Adipocyte (in vitro differentiated cells): ENCODE results near the gene CRABP2.
A peak's percentile ranks its signal among the peaks of the same experiment; 100 is the strongest.

Experiments used
- DNase-seq: peaks from one replicate; pipeline ENCODE4 v3.0.0-alpha.2; 2015; ENCODE audit warnings: low read depth
- H3K27me3 ChIP-seq: replicated peaks from 2 replicates; pipeline ENCODE4 v1.7.0; 2013; ENCODE audit warnings: mild to moderate bottlenecking, low read length, moderate library complexity; ENCODE audit not compliant: control insufficient read depth, insufficient read depth
- H3K36me3 ChIP-seq: 2 replicates; pipeline ENCODE4 v1.7.0; 2013; ENCODE audit warnings: low read length, mild to moderate bottlenecking, moderate library complexity; ENCODE audit not compliant: control insufficient read depth, insufficient read depth, severe bottlenecking
- H3K4me1 ChIP-seq: 2 replicates; pipeline ENCODE4 v1.7.0; 2013; ENCODE audit warnings: mild to moderate bottlenecking, low read length, moderate library complexity; ENCODE audit not compliant: control insufficient read depth, insufficient read depth
- H3K4me3 ChIP-seq: 2 replicates; pipeline ENCODE4 v1.7.0; 2013; ENCODE audit warnings: mild to moderate bottlenecking, low read length, moderate library complexity
- H3K9ac ChIP-seq: 2 replicates; pipeline ENCODE4 v1.7.0; 2013; ENCODE audit warnings: mild to moderate bottlenecking, low read length, moderate library complexity
- H3K9me3 ChIP-seq: 2 replicates; pipeline ENCODE4 v1.7.0; 2013; ENCODE audit warnings: mild to moderate bottlenecking, low read length, moderate library complexity; ENCODE audit not compliant: control insufficient read depth

Gene CRABP2

DNA sequence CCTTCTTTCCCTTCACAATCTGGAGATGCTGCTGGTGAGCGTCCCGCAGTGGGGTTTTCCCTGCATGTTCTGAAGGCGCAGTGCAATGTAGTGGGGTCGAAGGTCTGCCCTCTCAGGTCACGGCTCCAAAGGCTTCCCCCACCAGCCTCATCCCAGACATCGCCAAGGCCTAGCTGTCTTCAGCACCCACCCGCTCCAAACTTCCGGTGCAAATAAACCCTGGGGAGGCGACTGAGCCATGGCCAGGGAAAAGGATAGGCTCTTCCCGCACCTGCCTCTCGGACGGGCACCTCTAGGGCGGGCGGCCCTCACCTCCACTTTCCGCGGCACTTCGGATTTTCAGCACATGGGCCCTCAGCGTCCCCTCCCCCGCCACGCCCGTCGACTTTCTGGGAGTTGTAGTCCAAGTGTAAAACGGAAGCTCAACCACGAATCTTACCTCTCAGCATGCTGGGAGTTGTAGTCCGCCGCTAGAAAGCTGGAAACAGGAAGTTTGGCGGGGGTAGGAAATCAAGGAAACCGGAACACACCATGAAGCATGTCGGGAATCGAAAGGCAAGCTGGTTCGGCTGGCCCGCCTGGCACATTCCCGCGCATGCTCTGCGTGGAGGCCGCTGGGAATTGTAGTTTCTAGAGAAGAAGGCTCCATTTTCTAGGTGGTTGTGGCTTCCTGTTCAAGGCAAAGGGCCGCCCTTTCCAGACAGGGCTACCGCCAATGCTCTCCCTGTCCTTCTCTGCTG is 35.5 kb upstream of the CRABP2 start, which contains the start of gene MRPL24:
MRPL24 (minus strand) TSS at position 348 of the 740 bp plus-strand sequence. CDS start 2,384 bp downstream, outside the sequence.
- Histone ChIP-seq H3K4me1 (peaks cover 27% of the 10 kb centered on the region), H3K4me3 (peak within 1 kb of the TSS; percentile 98), H3K27me3 (no peaks in the 10 kb centered on the region), H3K9me3 (no peaks in the 10 kb centered on the region), H3K36me3 (peaks cover 57% of the 10 kb centered on the region), H3K9ac (peak within 1 kb of the TSS; percentile 94)
- DNase-seq = peak; percentile 100

- Histone ChIP-seq H3K36me3 (peaks cover 57% of the 10 kb centered on the region), H3K27me3 (no peaks in the 10 kb centered on the region), H3K9me3 (no peaks in the 10 kb centered on the region), H3K4me1 (peaks cover 21% of the 10 kb centered on the region), H3K4me3 (peak overlapping the region; percentile 98), H3K9ac (peak overlapping the region; percentile 94)
- no peak for DNase-seq
Measured at GRCh38 chr1:156740237-156740740, 34.9 kb upstream of the CRABP2 start.

GRCh38 chr1:156738916-156739315 is 33.5 kb upstream of the CRABP2 start:
- DNase-seq = no peak
- Histone ChIP-seq H3K27me3 (no peaks in the 10 kb centered on the region), H3K4me3 (no peak overlapping the region), H3K4me1 (peaks cover 15% of the 10 kb centered on the region), H3K9me3 (no peaks in the 10 kb centered on the region), H3K36me3 (peaks cover 50% of the 10 kb centered on the region), H3K9ac (no peak overlapping the region)

DNA sequence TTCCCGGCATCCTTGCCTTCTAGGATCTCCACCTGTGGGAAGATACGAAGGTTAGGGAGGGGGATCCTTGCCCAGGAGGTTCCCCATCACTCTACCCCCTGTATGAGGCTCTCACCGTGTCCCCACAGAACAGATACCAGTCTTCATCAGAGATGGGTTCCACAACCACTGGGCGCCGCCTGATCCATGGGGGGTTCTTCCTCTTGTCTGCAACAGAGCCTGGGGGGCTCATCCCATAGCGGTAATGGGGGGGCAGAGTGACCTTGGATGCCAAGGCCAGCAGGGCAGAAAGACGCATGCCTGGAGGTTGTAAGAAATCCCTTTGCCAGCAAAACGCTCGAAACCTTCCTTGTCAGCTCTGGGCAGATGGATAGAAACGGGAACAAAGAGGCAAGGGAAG is 33.0 kb upstream of the CRABP2 start:
- Histone ChIP-seq H3K9ac (no peak overlapping the region), H3K4me3 (no peak overlapping the region), H3K36me3 (peaks cover 48% of the 10 kb centered on the region), H3K4me1 (peaks cover 15% of the 10 kb centered on the region), H3K9me3 (no peaks in the 10 kb centered on the region), H3K27me3 (no peaks in the 10 kb centered on the region)
- no peak for DNase-seq

GRCh38 chr1:156733989-156734584 is 28.7 kb upstream of the CRABP2 start:
- H3K4me1 ChIP-seq = peaks cover 8% of the 10 kb centered on the region
- H3K4me3 ChIP-seq = no peak overlapping the region
- no peak for DNase-seq
- H3K27me3 ChIP-seq = no peaks in the 10 kb centered on the region
- no peaks in the 10 kb centered on the region for H3K9me3 ChIP-seq
- no peak overlapping the region for H3K9ac ChIP-seq
- peaks cover 38% of the 10 kb centered on the region for H3K36me3 ChIP-seq

DNA sequence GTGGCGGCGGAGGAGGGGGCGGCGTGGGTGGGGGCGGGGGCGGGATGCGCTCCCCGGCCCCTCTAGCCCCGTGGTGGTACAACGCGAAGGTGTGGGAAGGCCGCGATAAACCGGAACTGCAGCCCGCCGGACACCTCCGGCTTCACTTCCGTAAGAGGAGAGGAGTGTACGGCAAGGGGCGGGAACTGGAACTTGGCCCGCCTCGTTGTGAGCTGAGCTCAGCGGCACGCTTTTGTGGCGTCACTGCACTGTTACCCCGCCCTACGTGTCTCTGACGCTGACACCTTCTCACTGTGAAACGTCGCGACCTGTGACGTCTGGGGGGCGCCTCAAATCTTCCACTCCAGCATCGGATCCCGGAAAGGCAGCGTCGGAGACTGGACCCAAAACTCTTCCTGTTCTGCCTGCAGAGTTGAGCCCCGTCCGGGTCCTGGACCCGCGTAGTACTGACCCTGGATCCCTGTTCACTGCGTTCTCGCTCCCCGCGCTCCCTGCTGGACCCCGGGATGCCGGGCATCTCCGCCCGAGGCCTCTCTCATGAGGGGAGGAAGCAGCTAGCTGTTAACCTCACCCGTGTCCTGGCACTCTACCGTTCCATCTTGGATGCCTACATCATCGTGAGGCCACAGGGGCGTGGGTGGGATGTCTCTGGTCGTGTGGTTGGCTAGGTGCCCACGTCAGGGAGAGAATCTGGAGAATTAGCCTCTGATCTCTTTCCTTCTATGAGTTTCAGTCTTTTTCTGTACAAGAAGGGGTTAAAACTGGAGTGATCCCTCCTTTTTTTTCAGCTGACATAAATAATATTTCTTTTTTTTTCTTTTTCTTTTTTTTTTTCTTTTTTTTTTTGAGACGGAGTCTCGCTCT is 23.4 kb upstream of the CRABP2 start, which contains the start of gene ISG20L2:
ISG20L2 (minus strand) TSS at position 168 of the 864 bp plus-strand sequence. CDS start 1,114 bp downstream, outside the sequence.
- H3K9me3 ChIP-seq = no peaks in the 10 kb centered on the region
- DNase-seq = peak; percentile 99

DNA sequence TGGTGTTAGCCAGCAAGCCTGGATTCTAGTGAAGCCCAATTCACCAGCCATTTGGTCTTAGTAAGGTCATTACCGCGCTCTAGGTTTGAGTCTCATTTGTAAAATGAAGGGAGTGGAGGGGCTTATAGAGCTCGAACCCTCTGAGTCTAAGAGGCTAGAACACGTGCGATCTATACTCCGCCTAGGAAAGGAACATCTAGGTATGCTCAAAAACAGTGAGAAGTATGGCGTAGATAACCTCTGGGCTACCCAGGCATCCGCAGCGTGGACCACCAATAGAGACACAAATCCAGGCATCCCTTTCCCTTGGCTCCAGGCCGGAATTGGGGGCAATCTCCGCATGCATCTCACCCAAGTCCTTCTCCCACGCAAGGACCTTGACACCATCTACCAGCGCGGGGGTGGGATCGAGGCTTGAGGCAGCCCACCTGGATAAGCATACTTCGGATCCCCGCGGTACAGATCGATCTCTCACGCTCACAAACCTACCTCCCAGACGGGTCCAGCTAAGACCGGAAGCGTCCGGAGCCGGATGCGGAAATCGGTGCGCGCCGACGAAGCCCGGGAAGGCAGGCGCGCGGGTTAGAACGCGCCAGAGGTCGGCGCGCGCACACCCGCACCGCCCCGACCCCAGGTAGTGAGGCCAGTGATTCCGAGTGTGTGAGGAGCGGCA is 22.7 kb upstream of the CRABP2 start, which contains the start of gene METTL25B:
METTL25B (plus strand) TSS at position 544 of the 673 bp plus-strand sequence. CDS start 636 bp downstream, outside the sequence.
- DNase-seq = peak; percentile 91
- H3K36me3 ChIP-seq = peaks cover 25% of the 10 kb centered on the region

More for the DNA sequence above, 23.4 kb upstream of the CRABP2 start, which contains the start of gene ISG20L2:
- H3K4me3 ChIP-seq = peak within 1 kb of the TSS; percentile 100
- no peaks in the 10 kb centered on the region for H3K27me3 ChIP-seq
- H3K36me3 ChIP-seq = peaks cover 20% of the 10 kb centered on the region
- H3K4me1 ChIP-seq = peaks cover 36% of the 10 kb centered on the region
- H3K9ac ChIP-seq = peak within 1 kb of the TSS; percentile 97

DNA sequence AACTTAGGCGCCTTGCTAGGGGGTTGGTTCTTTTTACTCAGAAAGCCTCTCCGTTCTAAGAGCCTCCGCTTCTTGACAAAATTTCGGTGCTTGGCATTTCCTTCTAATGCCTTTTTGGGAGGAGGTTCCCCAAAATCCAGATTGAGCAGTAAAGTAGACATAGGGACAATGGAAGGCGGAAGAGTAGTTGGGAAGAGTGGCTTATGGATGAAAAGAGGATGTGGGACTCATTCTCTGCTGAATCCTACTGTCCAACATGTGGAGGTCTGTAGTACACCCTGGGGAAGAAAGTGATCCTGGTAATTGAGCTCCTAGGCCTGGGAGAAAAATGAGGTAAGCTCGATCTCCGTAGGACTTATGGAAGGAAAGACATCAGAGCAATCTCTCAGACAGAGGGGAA is 22.1 kb upstream of the CRABP2 start:
- no peaks in the 10 kb centered on the region for H3K9me3 ChIP-seq
- peak overlapping the region; percentile 97 for H3K9ac ChIP-seq
- H3K4me3 ChIP-seq = peak overlapping the region; percentile 100
- H3K36me3 ChIP-seq = peaks cover 26% of the 10 kb centered on the region
- H3K4me1 ChIP-seq = peaks cover 36% of the 10 kb centered on the region
- no peaks in the 10 kb centered on the region for H3K27me3 ChIP-seq
- DNase-seq = no peak

More for the DNA sequence above, 22.7 kb upstream of the CRABP2 start, which contains the start of gene METTL25B:
- H3K9me3 ChIP-seq = no peaks in the 10 kb centered on the region
- peak within 1 kb of the TSS; percentile 100 for H3K4me3 ChIP-seq
- peaks cover 36% of the 10 kb centered on the region for H3K4me1 ChIP-seq
- H3K27me3 ChIP-seq = no peaks in the 10 kb centered on the region
- peak within 1 kb of the TSS; percentile 97 for H3K9ac ChIP-seq

DNA sequence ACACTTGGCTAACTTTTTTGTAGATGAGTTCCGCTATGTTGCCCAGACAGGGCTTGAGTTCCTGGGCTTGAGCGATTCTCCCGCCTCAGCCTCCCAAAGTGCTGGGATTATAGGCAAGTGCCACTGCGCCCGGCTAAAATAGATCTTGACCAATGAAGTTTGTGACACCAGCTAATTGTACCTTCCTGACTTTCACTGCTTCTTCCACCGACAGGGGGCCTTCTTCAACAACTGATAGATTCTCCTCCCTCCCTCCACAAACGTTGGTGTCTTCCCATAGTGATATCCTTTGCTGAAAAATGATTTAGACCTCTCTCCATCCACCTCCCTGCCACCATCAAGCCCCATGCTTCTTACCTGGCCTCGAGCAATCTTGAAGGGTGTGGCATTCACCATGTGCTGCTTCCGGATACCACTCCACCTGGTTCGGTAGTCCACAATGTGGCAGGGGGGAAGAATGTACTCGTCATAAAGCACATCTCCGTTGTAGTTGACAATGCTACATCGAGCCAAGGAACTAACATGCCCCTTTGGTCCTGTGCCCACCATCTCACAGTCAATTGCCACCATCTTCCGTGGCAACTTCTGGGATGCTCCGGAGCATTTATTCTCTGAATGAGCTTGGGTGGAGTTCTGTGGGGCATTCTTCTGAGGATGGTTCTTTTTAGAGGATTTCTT is 21.3 kb upstream of the CRABP2 start:
- no peaks in the 10 kb centered on the region for H3K9me3 ChIP-seq
- DNase-seq = peak; percentile 79
- peak overlapping the region; percentile 97 for H3K9ac ChIP-seq
- H3K4me1 ChIP-seq = peaks cover 36% of the 10 kb centered on the region
- no peaks in the 10 kb centered on the region for H3K27me3 ChIP-seq
- H3K4me3 ChIP-seq = peak overlapping the region; percentile 100
- peaks cover 26% of the 10 kb centered on the region for H3K36me3 ChIP-seq
